ENCODE measurements around the gene CACNB2.
"Not testable (repeated sequence)": the region's sequence is repeated elsewhere in the genome, so short reads cannot be mapped to it uniquely, and the experiment has no call there.

The CACNB2 gene

GRCh38 chr10:18164093-18164492, 23.9 kb downstream of the CACNB2 start:
- no peak overlapping the region for H3K4me2 ChIP-seq (ENCODE audit: low read length)
- TF ChIP-seq EZH2phosphoT487 (IDR thresholded peaks at IDR 0.05; ENCODE audit: low read depth) (no peak), CTCF (IDR thresholded peaks at IDR 0.05; ENCODE audit: low read depth, low read length) (no peak)
- H3K27ac ChIP-seq (ENCODE audit: low read length), result no peak overlapping the region
- H3K4me1 ChIP-seq (ENCODE audit: low read length), result no peaks in the 10 kb centered on the region
- no peaks in the 10 kb centered on the region for H4K20me1 ChIP-seq (ENCODE audit: insufficient read depth, low read length)
- H3K9ac ChIP-seq (ENCODE audit: low read length), result no peak overlapping the region
- no peak overlapping the region for H2AFZ ChIP-seq (ENCODE audit: low read depth, low read length)
- H3K79me2 ChIP-seq (ENCODE audit: low read length), result no peaks in the 10 kb centered on the region
- no peaks in the 10 kb centered on the region for H3K9me3 ChIP-seq (ENCODE audit: insufficient read depth, low read length)
- H3K4me3 ChIP-seq (ENCODE audit: low read length), result no peak overlapping the region
- H3K36me3 ChIP-seq (replicated peaks; ENCODE audit: low read depth, low read length), result no peaks in the 10 kb centered on the region
- H3K27me3 ChIP-seq (ENCODE audit: low read depth, low read length), result no peaks in the 10 kb centered on the region

- Histone ChIP-seq H3K79me2 (ENCODE audit: low read length) (no peaks in the 10 kb centered on the region), H3K9ac (ENCODE audit: low read length) (no peak overlapping the region), H3K27ac (ENCODE audit: low read length) (no peak overlapping the region), H3K36me3 (replicated peaks; ENCODE audit: low read depth, low read length) (no peaks in the 10 kb centered on the region), H3K4me2 (ENCODE audit: low read length) (no peak overlapping the region), H3K4me3 (ENCODE audit: low read length) (no peak overlapping the region), H3K9me3 (ENCODE audit: insufficient read depth, low read length) (no peaks in the 10 kb centered on the region), H3K4me1 (ENCODE audit: low read length) (no peaks in the 10 kb centered on the region), H3K27me3 (ENCODE audit: low read depth, low read length) (no peaks in the 10 kb centered on the region), H4K20me1 (ENCODE audit: insufficient read depth, low read length) (no peaks in the 10 kb centered on the region), H2AFZ (ENCODE audit: low read depth, low read length) (no peak overlapping the region)
- TF ChIP-seq EZH2phosphoT487 (IDR thresholded peaks at IDR 0.05; ENCODE audit: low read depth) (no peak), CTCF (IDR thresholded peaks at IDR 0.05; ENCODE audit: low read depth, low read length) (no peak)
Observed at GRCh38 chr10:18164748-18165361, 24.6 kb downstream of the CACNB2 start.

GRCh38 chr10:18178854-18179483, 38.7 kb downstream of the CACNB2 start:
- no peaks in the 10 kb centered on the region for H4K20me1 ChIP-seq (ENCODE audit: insufficient read depth, low read length)
- no peak overlapping the region for H3K4me3 ChIP-seq (ENCODE audit: low read length)
- no peak overlapping the region for H2AFZ ChIP-seq (ENCODE audit: low read depth, low read length)
- no peaks in the 10 kb centered on the region for H3K4me1 ChIP-seq (ENCODE audit: low read length)
- H3K27ac ChIP-seq (ENCODE audit: low read length), result no peak overlapping the region
- no peaks in the 10 kb centered on the region for H3K36me3 ChIP-seq (replicated peaks; ENCODE audit: low read depth, low read length)
- H3K4me2 ChIP-seq (ENCODE audit: low read length), result no peak overlapping the region
- H3K79me2 ChIP-seq (ENCODE audit: low read length), result no peaks in the 10 kb centered on the region
- H3K9ac ChIP-seq (ENCODE audit: low read length), result no peak overlapping the region
- H3K27me3 ChIP-seq (ENCODE audit: low read depth, low read length), result no peaks in the 10 kb centered on the region
- H3K9me3 ChIP-seq (ENCODE audit: insufficient read depth, low read length), result no peaks in the 10 kb centered on the region
- TF ChIP-seq CTCF (IDR thresholded peaks at IDR 0.05; ENCODE audit: low read depth, low read length) (no peak), EZH2phosphoT487 (IDR thresholded peaks at IDR 0.05; ENCODE audit: low read depth) (no peak)

DNA sequence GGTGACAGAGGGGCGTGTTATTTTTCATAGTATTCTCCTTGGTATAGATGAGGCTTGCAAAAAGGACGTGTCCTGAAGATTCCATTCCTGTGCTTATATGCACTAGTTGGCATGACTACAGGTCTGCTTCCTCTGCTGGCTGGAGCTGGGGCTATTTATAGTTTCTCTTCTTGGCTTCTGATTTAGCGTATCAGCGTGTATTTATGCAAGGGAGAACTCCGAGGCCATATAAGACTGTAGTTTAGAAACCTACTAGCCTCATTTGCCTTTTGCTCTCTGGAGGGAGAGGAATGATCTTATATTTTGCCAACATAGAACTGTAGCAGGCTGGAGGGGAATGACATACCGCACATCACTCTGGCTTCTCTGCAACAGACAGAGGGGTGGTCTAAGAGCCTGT, 39.7 kb downstream of the CACNB2 start:
- Histone ChIP-seq H3K27me3 (ENCODE audit: low read depth, low read length) (no peaks in the 10 kb centered on the region), H3K79me2 (ENCODE audit: low read length) (no peaks in the 10 kb centered on the region), H3K9me3 (ENCODE audit: insufficient read depth, low read length) (no peaks in the 10 kb centered on the region), H3K27ac (ENCODE audit: low read length) (no peak overlapping the region), H3K4me3 (ENCODE audit: low read length) (no peak overlapping the region), H4K20me1 (ENCODE audit: insufficient read depth, low read length) (no peaks in the 10 kb centered on the region), H3K36me3 (replicated peaks; ENCODE audit: low read depth, low read length) (no peaks in the 10 kb centered on the region), H3K9ac (ENCODE audit: low read length) (no peak overlapping the region), H3K4me2 (ENCODE audit: low read length) (no peak overlapping the region), H2AFZ (ENCODE audit: low read depth, low read length) (no peak overlapping the region), H3K4me1 (ENCODE audit: low read length) (no peaks in the 10 kb centered on the region)
- TF ChIP-seq CTCF (IDR thresholded peaks at IDR 0.05; ENCODE audit: low read depth, low read length) (no peak), EZH2phosphoT487 (IDR thresholded peaks at IDR 0.05; ENCODE audit: low read depth) (no peak)

DNA sequence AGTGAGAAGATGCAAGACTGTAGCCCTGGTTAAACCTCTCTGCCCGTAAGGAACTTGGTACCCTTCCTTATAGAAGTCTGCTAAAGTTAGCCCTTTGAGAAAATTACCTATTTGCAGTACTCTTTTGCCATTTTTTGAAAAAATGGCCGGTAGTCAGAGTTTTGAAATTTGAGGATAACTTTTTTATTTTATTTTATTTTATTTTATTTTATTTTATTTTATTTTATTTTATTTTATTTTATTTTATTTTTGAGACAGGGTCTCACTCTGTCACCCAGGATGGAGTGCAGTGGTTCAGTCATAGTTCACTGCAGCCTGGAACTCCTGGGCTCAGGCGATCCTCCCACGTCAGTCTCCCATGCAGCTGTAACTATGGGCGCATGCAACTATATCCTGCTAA, 41.2 kb downstream of the CACNB2 start:
- not testable (repeated sequence) for H3K4me3 ChIP-seq (ENCODE audit: low read length); H2AFZ ChIP-seq (ENCODE audit: low read depth, low read length); H3K9ac ChIP-seq (ENCODE audit: low read length); H3K27me3 ChIP-seq (ENCODE audit: low read depth, low read length); H3K36me3 ChIP-seq (replicated peaks; ENCODE audit: low read depth, low read length); H3K27ac ChIP-seq (ENCODE audit: low read length); H3K4me2 ChIP-seq (ENCODE audit: low read length); H3K79me2 ChIP-seq (ENCODE audit: low read length); H3K4me1 ChIP-seq (ENCODE audit: low read length); H4K20me1 ChIP-seq (ENCODE audit: insufficient read depth, low read length); H3K9me3 ChIP-seq (ENCODE audit: insufficient read depth, low read length)
